HuH-7 (cell line): ENCODE measurements around the gene EIF2AK2.

Experiments used
- DNase-seq: peaks from one replicate; pipeline ENCODE4 v3.0.0; 2011; ENCODE audit warnings: low spot score

The EIF2AK2 gene

GRCh38 chr2:37168217-37168981 lies 11.6 kb upstream of the EIF2AK2 start:
- DNase-seq: peak; percentile 71

GRCh38 chr2:37167636-37168180 lies 10.9 kb upstream of the EIF2AK2 start:
- no peak for DNase-seq

DNA sequence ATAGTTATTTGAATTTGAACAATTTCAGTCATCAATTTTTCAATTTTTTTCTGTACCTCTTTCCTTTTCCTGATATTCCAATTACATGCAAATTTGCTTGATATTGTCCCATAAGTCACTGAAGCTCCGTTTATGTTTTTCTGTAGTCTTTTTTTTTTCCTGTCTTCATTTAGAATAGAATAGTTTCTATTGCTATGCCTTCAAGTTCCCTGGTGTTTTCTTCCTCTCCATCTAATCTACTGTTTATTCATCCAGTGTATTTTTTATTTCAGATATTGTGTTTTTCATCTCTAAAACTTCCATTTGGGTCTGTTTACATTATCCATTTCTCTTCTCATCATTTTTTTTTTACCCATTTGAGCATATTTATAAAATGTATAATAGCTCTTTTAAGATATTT lies 8.0 kb upstream of the EIF2AK2 start:
- no peak for DNase-seq

GRCh38 chr2:37156071-37156856 lies 516 bp downstream of the EIF2AK2 start:
- peak; percentile 53 for DNase-seq

GRCh38 chr2:37154785-37155184 lies 2.0 kb downstream of the EIF2AK2 start:
- no peak for DNase-seq

DNA sequence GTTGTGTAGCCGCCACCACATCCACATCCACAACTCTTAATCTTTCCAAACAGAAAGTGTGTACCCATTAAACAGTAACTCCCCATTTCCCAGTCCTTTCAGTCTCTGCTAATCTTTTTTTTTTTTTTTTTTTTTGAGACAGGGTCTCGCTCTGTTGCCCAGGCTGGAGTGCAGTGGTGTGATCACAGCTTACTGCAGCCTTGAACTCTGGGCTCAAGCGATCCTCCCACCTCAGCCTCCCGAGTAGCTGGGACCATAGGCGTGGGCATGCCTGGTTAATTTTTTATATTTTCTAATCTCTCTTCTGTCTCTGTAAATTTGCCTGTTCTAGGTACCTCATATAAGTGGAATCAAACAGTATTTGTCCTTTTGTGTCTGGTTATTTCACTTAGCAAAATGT lies 3.6 kb downstream of the EIF2AK2 start:
- DNase-seq: no peak

DNA sequence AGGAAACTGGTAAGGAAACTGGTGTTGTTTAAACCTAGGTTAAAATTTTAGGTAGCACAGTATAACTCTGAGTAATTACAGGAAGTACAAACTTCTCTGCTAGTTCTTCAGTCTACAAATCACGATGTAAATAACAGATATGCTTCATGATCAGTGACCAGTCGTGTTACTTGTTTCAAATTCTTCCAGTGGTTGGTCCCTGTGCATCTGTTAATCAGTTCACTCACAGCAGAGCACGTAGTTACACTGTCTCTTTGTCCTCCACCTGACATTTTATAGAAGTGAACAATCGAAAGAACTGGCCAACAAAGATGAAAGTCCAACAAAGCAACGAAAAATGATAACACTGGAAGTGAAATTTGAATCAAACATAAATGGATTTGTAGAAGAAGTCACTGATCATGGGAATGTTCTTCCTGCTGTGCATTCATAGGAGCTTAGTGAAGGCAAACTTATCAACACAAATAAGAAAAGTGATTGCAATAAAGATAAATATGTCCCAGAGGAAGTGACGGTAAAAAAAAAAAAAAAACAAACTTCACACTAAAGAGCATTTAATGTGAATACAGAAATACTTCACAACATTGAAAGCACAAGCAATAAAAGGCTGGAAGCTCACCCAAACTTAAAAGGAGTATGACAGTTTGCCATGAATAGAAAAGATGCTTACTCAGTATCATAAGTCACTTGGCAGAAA lies 7.0 kb downstream of the EIF2AK2 start:
- peak; percentile 38 for DNase-seq

DNA sequence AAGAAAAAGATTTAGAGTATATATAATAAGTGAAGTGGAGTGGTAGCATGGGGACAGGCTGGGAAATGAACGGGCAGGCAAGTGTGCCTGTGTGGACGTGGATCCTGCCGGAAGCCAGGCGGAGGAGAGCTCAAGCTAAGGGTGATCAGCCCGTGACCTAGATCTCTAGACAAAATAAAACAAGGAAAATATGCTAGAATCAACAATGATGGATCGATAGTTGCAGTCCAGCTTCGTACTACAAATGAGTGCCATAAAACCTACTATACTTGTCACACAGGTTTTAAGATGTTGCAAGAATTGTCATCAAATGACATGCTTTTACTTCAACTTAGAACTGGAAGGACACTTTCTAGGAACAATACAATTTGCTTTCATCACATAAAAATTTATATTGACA lies 8.5 kb downstream of the EIF2AK2 start:
- DNase-seq: peak; percentile 36

DNA sequence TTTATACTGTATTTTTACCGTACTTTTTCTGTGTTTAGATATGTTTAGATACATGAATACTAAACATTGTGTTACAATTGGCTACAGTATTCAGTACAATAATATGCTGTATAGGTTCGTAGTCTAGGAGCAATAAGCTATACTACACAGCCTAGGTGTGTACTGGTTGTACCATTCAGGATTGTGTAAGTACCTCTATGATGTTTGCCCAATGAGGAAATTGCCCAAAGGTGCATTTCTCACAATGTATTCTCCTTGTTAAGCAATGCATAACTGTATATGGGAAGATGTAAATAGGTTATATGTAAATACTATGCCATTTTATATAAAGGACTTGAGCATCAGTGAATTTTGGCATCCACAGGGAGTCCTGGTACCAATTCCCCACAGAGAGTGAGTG lies 10.7 kb downstream of the EIF2AK2 start:
- DNase-seq: no peak

GRCh38 chr2:37143974-37144373 lies 12.8 kb downstream of the EIF2AK2 start:
- DNase-seq: no peak

DNA sequence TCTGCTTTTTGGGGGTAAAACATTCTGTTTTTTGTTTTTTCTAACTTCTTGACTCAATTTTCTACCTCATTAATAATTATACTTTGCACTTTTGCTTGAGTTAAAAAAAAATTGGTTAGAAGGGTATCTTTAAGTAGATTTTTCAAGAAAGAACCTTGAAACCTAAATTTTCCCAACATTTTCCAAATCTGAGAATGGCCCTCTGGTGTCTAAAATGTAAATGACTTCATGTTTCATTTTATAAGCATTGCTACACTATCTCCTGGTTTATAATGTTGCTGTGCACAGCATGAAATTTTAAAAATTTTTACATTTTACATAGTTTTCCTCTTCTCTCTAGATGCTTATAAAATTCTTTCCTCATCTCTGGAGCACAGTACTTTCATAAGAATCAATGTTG lies 14.2 kb downstream of the EIF2AK2 start:
- no peak for DNase-seq

DNA sequence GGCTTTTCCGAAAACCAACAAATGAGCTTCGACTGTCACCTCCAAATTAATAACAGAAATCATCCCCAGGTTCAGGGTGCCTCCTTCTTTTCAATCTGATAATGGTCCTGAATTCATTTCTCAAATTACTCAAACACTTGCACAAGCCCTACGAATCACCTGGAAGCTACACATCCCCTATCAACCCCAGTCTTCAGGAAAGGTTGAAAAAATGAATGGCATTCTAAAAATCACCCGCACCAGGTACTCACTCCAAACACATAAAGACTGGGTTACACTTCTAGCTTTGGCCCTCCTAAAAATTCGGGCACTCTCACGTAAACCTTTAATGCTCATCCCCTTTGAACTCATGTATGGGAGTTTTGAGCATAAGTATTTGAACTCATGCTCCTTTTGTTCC lies 23.9 kb downstream of the EIF2AK2 start:
- no peak for DNase-seq

DNA sequence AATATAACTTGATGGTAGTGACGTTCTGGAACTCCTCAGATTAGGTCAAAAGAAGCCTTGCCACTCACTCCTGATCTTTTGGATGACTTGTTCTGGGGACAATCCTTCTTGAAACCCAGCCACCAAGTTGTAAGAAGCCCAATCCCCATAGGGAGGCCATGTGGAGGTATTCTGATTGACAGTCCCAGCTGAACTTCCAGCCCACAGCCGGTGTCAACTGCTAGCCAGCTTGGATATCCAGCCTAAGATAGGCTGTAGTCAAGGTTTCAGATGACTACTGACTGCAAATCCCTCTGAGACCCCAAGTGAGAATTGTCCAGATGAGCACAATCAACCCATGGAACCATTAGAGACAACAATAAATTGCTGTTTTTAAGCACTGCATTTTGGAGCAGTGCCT lies 31.4 kb downstream of the EIF2AK2 start:
- no peak for DNase-seq

- DNase-seq: peak; percentile 3
These were observed 37.6 kb downstream of the EIF2AK2 start for GRCh38 chr2:37119157-37119556.

DNA sequence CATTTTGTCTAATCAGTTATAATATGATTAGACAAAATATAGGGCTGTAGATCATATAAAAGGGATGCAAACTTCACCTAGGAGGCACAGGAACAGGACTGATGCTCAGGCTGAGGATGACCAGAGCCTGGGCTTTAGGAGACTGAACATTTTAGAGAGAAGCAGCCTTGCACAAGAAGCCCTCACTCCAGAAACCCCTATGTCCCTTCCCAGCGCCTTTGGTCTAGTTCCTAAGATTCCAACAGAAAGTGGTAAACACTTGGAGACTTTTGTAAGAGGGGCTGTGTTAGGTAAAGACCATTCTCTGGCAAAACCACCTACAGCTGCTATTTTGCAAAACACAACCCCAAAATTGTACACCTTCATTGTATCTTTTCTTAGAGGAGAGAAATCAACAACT lies 39.2 kb downstream of the EIF2AK2 start:
- no peak for DNase-seq

DNA sequence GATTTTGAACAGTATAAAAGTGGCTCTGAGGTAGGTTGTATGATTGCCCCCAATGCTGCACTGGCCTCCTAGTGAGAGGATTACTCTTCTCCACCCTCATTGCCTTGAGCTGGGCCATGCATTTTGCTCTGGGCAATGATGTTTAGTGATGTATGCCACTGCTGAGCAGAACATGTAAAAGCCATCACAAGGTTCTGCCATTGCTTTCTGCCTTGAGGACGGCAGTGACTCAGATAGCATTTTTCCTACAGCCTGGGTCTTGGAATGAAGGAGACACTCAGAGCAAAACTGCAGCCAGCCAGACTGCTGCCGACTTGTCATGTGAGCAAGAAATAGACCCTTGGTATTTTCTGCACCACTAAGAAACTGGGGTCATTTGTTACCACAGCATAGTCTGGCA lies 44.8 kb downstream of the EIF2AK2 start:
- DNase-seq: no peak

DNA sequence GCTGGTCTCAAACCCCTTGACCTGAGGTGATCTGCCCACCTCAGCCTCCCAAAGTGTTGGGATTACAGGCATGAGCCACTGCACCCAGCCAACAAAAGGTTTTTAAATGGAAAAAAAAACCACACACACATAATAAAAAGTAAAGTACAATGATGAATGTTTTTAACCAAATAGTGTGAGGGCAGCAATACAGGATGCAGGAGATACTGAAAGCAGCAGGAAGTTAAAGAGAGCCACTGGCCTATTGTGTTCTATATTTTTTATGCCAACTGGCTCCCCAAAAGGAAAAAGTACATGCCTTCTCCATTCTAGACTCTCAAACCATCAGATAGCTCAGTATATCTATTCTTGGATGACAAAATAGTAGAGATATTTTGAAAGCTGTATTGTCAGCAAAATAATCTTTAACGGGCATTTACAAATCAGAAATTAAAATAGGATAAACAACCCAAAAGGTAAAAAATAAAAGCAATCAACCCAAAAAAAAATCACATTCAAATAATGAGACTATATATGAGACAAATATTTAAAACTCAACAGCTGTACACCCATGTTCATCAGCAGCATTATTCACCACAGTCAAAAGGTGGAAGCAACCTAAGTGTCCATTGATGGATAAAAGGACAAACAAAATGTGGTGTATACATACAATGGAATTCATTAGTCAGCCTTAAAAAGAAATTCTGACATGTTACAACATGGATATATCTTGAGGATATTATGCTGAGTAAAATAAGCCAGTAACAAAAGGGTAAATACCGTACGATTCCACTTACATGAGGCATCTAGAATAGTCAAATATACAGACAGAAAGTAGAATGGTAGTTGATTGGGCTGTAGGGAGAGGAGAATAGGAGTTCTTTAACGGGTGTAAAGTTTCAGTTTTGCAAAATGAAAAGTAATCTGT lies 46.2 kb downstream of the EIF2AK2 start:
- no peak for DNase-seq

DNA sequence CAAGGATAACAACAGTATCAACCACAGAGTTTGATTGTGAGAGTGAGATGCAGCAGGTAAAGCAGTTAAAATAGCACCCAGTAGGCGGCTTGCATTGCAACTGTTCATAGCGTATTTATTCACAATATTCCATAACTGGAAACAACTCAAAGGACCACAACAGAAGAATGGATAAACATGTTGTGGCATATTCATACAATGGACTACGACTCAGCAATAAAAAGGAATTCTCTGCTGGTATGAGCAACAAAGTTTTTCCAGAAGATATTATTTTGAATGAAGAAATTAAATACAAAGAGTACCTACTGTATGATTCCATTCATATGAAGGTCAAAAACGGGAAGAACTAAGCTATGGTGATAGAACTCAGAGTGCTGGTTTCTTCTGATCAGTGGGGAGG lies 47.3 kb downstream of the EIF2AK2 start:
- DNase-seq: no peak

DNA sequence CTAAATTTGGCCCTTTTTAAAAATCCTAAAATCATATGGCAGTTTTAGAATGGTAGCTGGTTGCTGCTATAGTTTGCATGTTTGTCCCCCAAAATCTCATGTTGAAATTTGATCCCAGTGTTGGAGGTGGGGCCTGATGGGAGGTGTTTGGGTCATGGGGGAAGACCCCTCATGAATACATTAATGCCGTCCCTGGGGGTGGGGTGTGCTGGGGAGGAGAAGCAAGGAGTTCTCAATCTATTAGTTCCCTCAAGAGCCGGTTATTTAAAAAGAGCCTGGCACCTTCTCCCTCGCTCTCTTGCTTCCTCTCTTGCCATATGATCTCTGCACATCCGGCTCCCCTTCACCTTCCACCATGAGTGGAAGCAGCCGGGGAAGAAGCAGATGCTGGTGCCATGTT lies 51.6 kb downstream of the EIF2AK2 start:
- no peak for DNase-seq

- no peak for DNase-seq
These were observed 52.6 kb downstream of the EIF2AK2 start for GRCh38 chr2:37104178-37104577.

GRCh38 chr2:37102588-37102987 lies 54.2 kb downstream of the EIF2AK2 start:
- DNase-seq: no peak

DNA sequence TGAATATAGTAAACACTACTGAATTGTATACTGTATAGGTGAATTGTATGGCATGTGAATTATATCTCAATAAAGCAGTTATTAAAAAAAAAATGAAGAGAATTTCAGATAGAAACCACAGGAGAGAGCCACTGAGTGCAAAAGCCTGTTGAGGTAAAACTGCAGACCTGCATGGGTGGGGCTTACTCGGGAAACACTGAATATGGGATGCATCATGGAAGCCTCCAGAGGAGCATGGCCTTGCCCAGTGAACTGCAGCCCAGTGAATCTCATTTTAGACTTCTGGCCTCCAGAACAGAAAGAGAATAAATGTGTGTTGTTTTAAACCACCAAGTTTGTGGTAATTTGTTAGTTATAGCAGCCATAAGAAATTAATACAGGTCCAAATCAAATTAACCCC lies 56.7 kb downstream of the EIF2AK2 start:
- DNase-seq: no peak
